ENCODE measurements around the gene HS2ST1.
A peak's percentile ranks its signal among the peaks of the same experiment; 100 is the strongest.
"Not testable (repeated sequence)": the region's sequence is repeated elsewhere in the genome, so short reads cannot be mapped to it uniquely, and the experiment has no call there.

Gene HS2ST1

GRCh38 chr1:86926883-86927282, 12.4 kb downstream of the HS2ST1 start:
- DNase-seq, result no peak

- no peak for DNase-seq
Measured at GRCh38 chr1:86928819-86929218, 14.4 kb downstream of the HS2ST1 start.

GRCh38 chr1:86933051-86933450, 18.6 kb downstream of the HS2ST1 start:
- no peak for DNase-seq

- peak; percentile 57 for DNase-seq
Measured at GRCh38 chr1:86933562-86934377, 19.3 kb downstream of the HS2ST1 start.

GRCh38 chr1:86938450-86938849, 24.0 kb downstream of the HS2ST1 start:
- no peak for DNase-seq

- no peak for DNase-seq
Measured at GRCh38 chr1:86938855-86939254, 24.4 kb downstream of the HS2ST1 start.

GRCh38 chr1:86939406-86939805, 25.0 kb downstream of the HS2ST1 start:
- DNase-seq, result no peak

- no peak for DNase-seq
Measured at GRCh38 chr1:86940599-86940998, 26.2 kb downstream of the HS2ST1 start.

GRCh38 chr1:86942042-86942441, 27.6 kb downstream of the HS2ST1 start:
- no peak for DNase-seq

- DNase-seq, result no peak
Measured at GRCh38 chr1:86942743-86943142, 28.3 kb downstream of the HS2ST1 start.

GRCh38 chr1:86948212-86948611, 33.8 kb downstream of the HS2ST1 start:
- DNase-seq, result no peak

- DNase-seq, result no peak
Measured at GRCh38 chr1:86950712-86951419, 36.4 kb downstream of the HS2ST1 start.

- no peak for DNase-seq
Measured at GRCh38 chr1:86951430-86951829, 37.0 kb downstream of the HS2ST1 start.

GRCh38 chr1:86953167-86953566, 38.7 kb downstream of the HS2ST1 start:
- DNase-seq, result no peak

GRCh38 chr1:86955678-86956077, 41.2 kb downstream of the HS2ST1 start:
- no peak for DNase-seq

- DNase-seq, result no peak
Measured at GRCh38 chr1:86956221-86956620, 41.8 kb downstream of the HS2ST1 start.

- DNase-seq, result no peak
Measured at GRCh38 chr1:86957221-86957620, 42.8 kb downstream of the HS2ST1 start.

- DNase-seq, result no peak
Measured at GRCh38 chr1:86960548-86960947, 46.1 kb downstream of the HS2ST1 start.

- not testable (repeated sequence) for DNase-seq
Measured at GRCh38 chr1:86963841-86964240, 49.4 kb downstream of the HS2ST1 start.

GRCh38 chr1:86965012-86965826, 50.8 kb downstream of the HS2ST1 start:
- no peak for DNase-seq

GRCh38 chr1:86965827-86966182, 51.4 kb downstream of the HS2ST1 start:
- no peak for DNase-seq

GRCh38 chr1:86970938-86971337, 56.5 kb downstream of the HS2ST1 start:
- DNase-seq, result no peak

GRCh38 chr1:86971778-86972177, 57.3 kb downstream of the HS2ST1 start:
- DNase-seq, result no peak

GRCh38 chr1:86972262-86972661, 57.8 kb downstream of the HS2ST1 start:
- no peak for DNase-seq

Data from NCI-H510A treated with DMSO at 0.1 percent for 48 hours (cell line).